ENCODE data around the gene TTC9C. TPM values are rescaled to one million over a fixed set of nuclear protein-coding genes. Genes with fewer than 3 reads are reported as not detected.

The TTC9C gene
- total and polyA plus RNA-seq, 2 of the 13 experiments (the other 11 are each of a cell fraction or from before 2014, with no cell fraction given), result 28.0 to 36.4 TPM

DNA sequence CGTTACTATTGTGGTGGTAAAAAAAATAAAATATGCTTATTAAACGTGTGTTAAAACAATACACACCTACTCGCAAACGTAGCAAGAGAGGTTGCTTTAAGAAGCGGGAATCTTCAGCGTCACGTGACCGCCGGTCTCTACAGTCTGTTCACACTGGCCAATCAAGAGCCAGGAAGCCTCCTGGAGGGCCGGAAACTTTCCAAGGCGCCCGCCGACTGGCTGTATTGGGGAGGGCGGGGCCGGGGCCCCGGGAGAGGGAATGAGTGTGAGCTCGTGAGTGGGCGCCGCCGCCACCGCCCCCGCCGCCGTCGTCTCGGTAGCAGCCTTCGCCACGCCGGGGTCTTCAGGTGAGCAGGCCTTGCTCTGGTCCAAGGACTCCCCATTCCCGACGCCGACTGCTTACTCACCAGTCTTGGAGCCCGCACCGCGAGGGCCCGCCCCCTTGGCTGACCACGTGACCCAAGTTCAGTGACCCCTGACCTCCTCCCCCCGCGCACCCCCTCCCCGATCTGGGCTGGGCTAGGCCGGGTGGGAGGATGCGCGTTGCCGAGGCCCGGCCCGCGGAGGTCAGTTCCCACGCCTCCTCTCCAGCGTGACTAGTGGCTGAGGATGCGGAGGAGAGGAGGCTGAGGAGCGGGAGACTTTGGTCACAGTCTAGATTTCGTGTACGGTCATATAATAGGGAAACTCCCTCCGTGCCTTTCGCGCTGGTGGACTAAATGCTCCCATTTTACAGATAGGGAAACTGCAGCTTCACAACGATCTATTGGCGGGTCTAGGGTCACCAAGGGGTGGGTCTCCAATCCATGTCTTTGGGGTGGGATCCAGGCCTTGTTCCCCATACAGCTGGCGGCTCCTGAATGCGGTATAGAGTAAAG, 43.1 kb downstream of the TTC9C start, which contains the start of gene TAF6L (continued):
- TF ChIP-seq CBX2 (IDR thresholded peaks at IDR 0.05; ENCODE audit: low read depth, low read length), result no peak
- no peak for TF ChIP-seq CBX2 (CRISPR knock-in tag; IDR thresholded peaks at IDR 0.05; ENCODE audit: low read depth)
- TF ChIP-seq, protein P1, sequence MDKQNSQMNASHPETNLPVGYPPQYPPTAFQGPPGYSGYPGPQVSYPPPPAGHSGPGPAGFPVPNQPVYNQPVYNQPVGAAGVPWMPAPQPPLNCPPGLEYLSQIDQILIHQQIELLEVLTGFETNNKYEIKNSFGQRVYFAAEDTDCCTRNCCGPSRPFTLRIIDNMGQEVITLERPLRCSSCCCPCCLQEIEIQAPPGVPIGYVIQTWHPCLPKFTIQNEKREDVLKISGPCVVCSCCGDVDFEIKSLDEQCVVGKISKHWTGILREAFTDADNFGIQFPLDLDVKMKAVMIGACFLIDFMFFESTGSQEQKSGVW (CRISPR knock-in tag; IDR thresholded peaks at IDR 0.05; ENCODE audit: borderline replicate concordance), result no peak
- 0 out of 2 replicates have a peak, but pooled peaks have one; percentile 32 for TF ChIP-seq WIZ (CRISPR knock-in tag; IDR thresholded peaks at IDR 0.05)
- TF ChIP-seq HMGA1 (CRISPR knock-in tag; conservative IDR thresholded peaks at IDR 0.05), result no peak
- peak; percentile 38 for TF ChIP-seq SMAD3 (CRISPR knock-in tag; IDR thresholded peaks at IDR 0.05)
- no peak for TF ChIP-seq ZFP82 (CRISPR knock-in tag; IDR thresholded peaks at IDR 0.05; ENCODE audit: borderline replicate concordance)
- TF ChIP-seq, protein P2, sequence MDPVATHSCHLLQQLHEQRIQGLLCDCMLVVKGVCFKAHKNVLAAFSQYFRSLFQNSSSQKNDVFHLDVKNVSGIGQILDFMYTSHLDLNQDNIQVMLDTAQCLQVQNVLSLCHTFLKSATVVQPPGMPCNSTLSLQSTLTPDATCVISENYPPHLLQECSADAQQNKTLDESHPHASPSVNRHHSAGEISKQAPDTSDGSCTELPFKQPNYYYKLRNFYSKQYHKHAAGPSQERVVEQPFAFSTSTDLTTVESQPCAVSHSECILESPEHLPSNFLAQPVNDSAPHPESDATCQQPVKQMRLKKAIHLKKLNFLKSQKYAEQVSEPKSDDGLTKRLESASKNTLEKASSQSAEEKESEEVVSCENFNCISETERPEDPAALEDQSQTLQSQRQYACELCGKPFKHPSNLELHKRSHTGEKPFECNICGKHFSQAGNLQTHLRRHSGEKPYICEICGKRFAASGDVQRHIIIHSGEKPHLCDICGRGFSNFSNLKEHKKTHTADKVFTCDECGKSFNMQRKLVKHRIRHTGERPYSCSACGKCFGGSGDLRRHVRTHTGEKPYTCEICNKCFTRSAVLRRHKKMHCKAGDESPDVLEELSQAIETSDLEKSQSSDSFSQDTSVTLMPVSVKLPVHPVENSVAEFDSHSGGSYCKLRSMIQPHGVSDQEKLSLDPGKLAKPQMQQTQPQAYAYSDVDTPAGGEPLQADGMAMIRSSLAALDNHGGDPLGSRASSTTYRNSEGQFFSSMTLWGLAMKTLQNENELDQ (CRISPR knock-in tag; IDR thresholded peaks at IDR 0.05; ENCODE audit: borderline replicate concordance), result no peak
- no peak for TF ChIP-seq NFE2L2 (IDR thresholded peaks at IDR 0.05; ENCODE audit: low read length)
- no peak for TF ChIP-seq ZNF674 (CRISPR knock-in tag; IDR thresholded peaks at IDR 0.05; ENCODE audit: low read depth)
- TF ChIP-seq SAFB2 (CRISPR knock-in tag; IDR thresholded peaks at IDR 0.05; ENCODE audit: borderline replicate concordance, low read depth), result 0 out of 2 replicates have a peak, but pooled peaks have one; percentile 31
- TF ChIP-seq, protein P3, sequence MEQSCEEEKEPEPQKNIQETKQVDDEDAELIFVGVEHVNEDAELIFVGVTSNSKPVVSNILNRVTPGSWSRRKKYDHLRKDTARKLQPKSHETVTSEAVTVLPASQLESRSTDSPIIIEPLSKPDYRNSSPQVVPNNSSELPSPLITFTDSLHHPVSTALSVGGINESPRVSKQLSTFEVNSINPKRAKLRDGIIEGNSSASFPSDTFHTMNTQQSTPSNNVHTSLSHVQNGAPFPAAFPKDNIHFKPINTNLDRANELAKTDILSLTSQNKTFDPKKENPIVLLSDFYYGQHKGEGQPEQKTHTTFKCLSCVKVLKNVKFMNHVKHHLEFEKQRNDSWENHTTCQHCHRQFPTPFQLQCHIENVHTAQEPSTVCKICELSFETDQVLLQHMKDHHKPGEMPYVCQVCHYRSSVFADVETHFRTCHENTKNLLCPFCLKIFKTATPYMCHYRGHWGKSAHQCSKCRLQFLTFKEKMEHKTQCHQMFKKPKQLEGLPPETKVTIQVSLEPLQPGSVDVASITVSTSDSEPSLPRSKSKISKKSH (CRISPR knock-in tag; IDR thresholded peaks at IDR 0.05; ENCODE audit: borderline replicate concordance), result 0 out of 2 replicates have a peak, but pooled peaks have one; percentile 37
- TF ChIP-seq ATF7-NPFF (CRISPR knock-in tag; IDR thresholded peaks at IDR 0.05; ENCODE audit: low read depth), result no peak
- TF ChIP-seq EP300 (IDR thresholded peaks at IDR 0.05; ENCODE audit: low read depth in 2 of 2, low read length in 2 of 2), result no peak
- no peak for TF ChIP-seq EP300 (CRISPR knock-in tag; IDR thresholded peaks at IDR 0.05; ENCODE audit: borderline replicate concordance)
- TF ChIP-seq ZMAT3 (CRISPR knock-in tag; conservative IDR thresholded peaks at IDR 0.05), result no peak
- TF ChIP-seq REPIN1 (CRISPR knock-in tag; IDR thresholded peaks at IDR 0.05; ENCODE audit: borderline replicate concordance, low read depth), result no peak; the same call in 1 of the 2 replicates
- TF ChIP-seq, protein P4, sequence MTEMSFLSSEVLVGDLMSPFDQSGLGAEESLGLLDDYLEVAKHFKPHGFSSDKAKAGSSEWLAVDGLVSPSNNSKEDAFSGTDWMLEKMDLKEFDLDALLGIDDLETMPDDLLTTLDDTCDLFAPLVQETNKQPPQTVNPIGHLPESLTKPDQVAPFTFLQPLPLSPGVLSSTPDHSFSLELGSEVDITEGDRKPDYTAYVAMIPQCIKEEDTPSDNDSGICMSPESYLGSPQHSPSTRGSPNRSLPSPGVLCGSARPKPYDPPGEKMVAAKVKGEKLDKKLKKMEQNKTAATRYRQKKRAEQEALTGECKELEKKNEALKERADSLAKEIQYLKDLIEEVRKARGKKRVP (CRISPR knock-in tag; IDR thresholded peaks at IDR 0.05), result 0 out of 4 replicates have a peak, but pooled peaks of 1 of the 2 experiments have one; percentile 32
- TF ChIP-seq, protein P5, sequence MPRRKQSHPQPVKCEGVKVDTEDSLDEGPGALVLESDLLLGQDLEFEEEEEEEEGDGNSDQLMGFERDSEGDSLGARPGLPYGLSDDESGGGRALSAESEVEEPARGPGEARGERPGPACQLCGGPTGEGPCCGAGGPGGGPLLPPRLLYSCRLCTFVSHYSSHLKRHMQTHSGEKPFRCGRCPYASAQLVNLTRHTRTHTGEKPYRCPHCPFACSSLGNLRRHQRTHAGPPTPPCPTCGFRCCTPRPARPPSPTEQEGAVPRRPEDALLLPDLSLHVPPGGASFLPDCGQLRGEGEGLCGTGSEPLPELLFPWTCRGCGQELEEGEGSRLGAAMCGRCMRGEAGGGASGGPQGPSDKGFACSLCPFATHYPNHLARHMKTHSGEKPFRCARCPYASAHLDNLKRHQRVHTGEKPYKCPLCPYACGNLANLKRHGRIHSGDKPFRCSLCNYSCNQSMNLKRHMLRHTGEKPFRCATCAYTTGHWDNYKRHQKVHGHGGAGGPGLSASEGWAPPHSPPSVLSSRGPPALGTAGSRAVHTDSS (CRISPR knock-in tag; conservative IDR thresholded peaks at IDR 0.05), result no peak
